SK-N-SH (cell line): ENCODE results near the gene TMEM165. TPM values are rescaled to one million over a fixed set of nuclear protein-coding genes. Genes with fewer than 3 reads are reported as not detected.

Source experiments
- CTCF ChIA-PET: fragments of 300-600, 350-600 bp; formaldehyde crosslinking; extraction: SDS; loops from one replicate; lab custom pipeline; 2021; lab: Yijun Ruan, JAX
- POLR2A ChIA-PET: fragments of 350-600 bp; sonication (Branson Sonifier 250); formaldehyde crosslinking; extraction: SDS; loops from one replicate; lab custom pipeline; 2020; ENCODE audit warnings: antibody characterized with exemption, inconsistent platforms; lab: Yijun Ruan, JAX
- DNase-seq: peaks from one replicate; pipeline ENCODE4 v3.0.0; 2012
- H2AFZ ChIP-seq: fragments of 200-600 bp; sonication (generic); 2 replicates; pipeline ENCODE4 v1.8.1; 2016; ENCODE audit warnings: antibody characterized with exemption, mild to moderate bottlenecking, low read depth
- H3F3A ChIP-seq: fragments of 200-600 bp; sonication (generic); replicated peaks from 2 replicates; pipeline ENCODE3; 2016; ENCODE audit warnings: antibody characterized with exemption, mild to moderate bottlenecking; ENCODE audit not compliant: insufficient read depth
- H3K27ac ChIP-seq, 2 experiments: fragments of 200-500 bp in 1 of 2; fragments of 200-600 bp in 1 of 2; sonication (Bioruptor generic) in 1 of 2; sonication (generic), shearing (Covaris generic) in 1 of 2; 2 replicates each; pipeline versions ENCODE4 v1.5.1 to v1.6.1; 2014 to 2016; ENCODE audit warnings: low read depth in 2 of 2, inconsistent platforms in 1 of 2, low read length in 1 of 2, mild to moderate bottlenecking in 1 of 2, mixed read lengths in 1 of 2
- H3K27me3 ChIP-seq: fragments of 200-600 bp; sonication (generic), shearing (Covaris generic); 2 replicates; pipeline ENCODE4 v1.6.1; 2016; ENCODE audit warnings: mixed run types; ENCODE audit not compliant: insufficient read depth
- H3K36me3 ChIP-seq, 2 experiments: fragments of 200-500 bp in 1 of 2; fragments of 200-600 bp in 1 of 2; sonication (Bioruptor generic) in 1 of 2; sonication (generic) in 1 of 2; replicated peaks in 1 of 2; 2 replicates each; pipeline versions ENCODE3 to v1.5.1; 2014 to 2016; ENCODE audit warnings: low read length in 1 of 2, mild to moderate bottlenecking in 1 of 2; ENCODE audit not compliant: insufficient read depth in 2 of 2, control insufficient read depth in 1 of 2
- H3K4me1 ChIP-seq, 2 experiments: fragments of 200-500 bp in 1 of 2; fragments of 200-600 bp in 1 of 2; sonication (Bioruptor generic) in 1 of 2; sonication (generic), shearing (Covaris generic) in 1 of 2; 2 replicates each; pipeline versions ENCODE4 v1.5.1 to v1.6.1; 2014 to 2016; ENCODE audit warnings: low read depth in 1 of 2, low read length in 1 of 2, mixed run types in 1 of 2; ENCODE audit not compliant: insufficient read depth in 2 of 2, control insufficient read depth in 1 of 2
- H3K4me2 ChIP-seq: fragments of 200-600 bp; sonication (generic), shearing (Covaris generic); 2 replicates; pipeline ENCODE4 v1.6.1; 2017; ENCODE audit warnings: mixed run types
- H3K4me3 ChIP-seq, 2 experiments: fragments of 200-500 bp in 1 of 2; fragments of 200-600 bp in 1 of 2; sonication (Bioruptor generic) in 1 of 2; sonication (generic), shearing (Covaris generic) in 1 of 2; 2 replicates each; pipeline versions ENCODE4 v1.5.1 to v1.8.1; 2014 to 2016; ENCODE audit warnings: low read depth in 2 of 2, inconsistent platforms in 1 of 2, low read length in 1 of 2, mild to moderate bottlenecking in 1 of 2, mixed read lengths in 1 of 2, moderate library complexity in 1 of 2
- H3K79me2 ChIP-seq: fragments of 200-600 bp; sonication (generic); 2 replicates; pipeline ENCODE4 v1.8.1; 2017; ENCODE audit warnings: mild to moderate bottlenecking; ENCODE audit not compliant: insufficient read depth
- H3K9ac ChIP-seq: fragments of 200-600 bp; sonication (generic); 2 replicates; pipeline ENCODE4 v1.6.1; 2017; ENCODE audit warnings: mixed run types
- H3K9me2 ChIP-seq: fragments of 200-600 bp; sonication (generic); 2 replicates; pipeline ENCODE4 v1.6.1; 2017; ENCODE audit warnings: mixed run types
- H3K9me3 ChIP-seq: fragments of 200-600 bp; sonication (generic); 2 replicates; pipeline ENCODE4 v1.6.1; 2017; ENCODE audit warnings: mixed run types, mild to moderate bottlenecking, moderate library complexity
- H4K20me1 ChIP-seq: fragments of 200-600 bp; sonication (generic); 2 replicates; pipeline ENCODE4 v1.6.1; 2017; ENCODE audit warnings: mild to moderate bottlenecking, mixed run types; ENCODE audit not compliant: insufficient read depth
- ELF1 ChIP-seq: IDR thresholded peaks from 2 replicates; pipeline ENCODE4 v1.4.0; 2012
- EZH2phosphoT487 ChIP-seq: fragments of 200-600 bp; sonication (generic); IDR thresholded peaks from 2 replicates; pipeline ENCODE4 v1.6.1; 2017; ENCODE audit warnings: low read depth, mixed run types, mild to moderate bottlenecking, antibody characterized with exemption, moderate library complexity, borderline replicate concordance
- FOSL2 ChIP-seq: IDR thresholded peaks from 2 replicates; pipeline ENCODE4 v1.4.0; 2012; ENCODE audit warnings: low read depth, mild to moderate bottlenecking, moderate library complexity, borderline replicate concordance
- GABPA ChIP-seq: IDR thresholded peaks from 2 replicates; pipeline ENCODE4 v1.4.0; 2012; ENCODE audit warnings: low read depth, mild to moderate bottlenecking
- JUND ChIP-seq: IDR thresholded peaks from 2 replicates; pipeline ENCODE4 v1.4.0; 2012
- MAX ChIP-seq: IDR thresholded peaks from 2 replicates; pipeline ENCODE4 v1.4.0; 2012; ENCODE audit warnings: low read depth
- MEF2A ChIP-seq: IDR thresholded peaks from 2 replicates; pipeline ENCODE4 v1.4.0; 2012; ENCODE audit warnings: low read depth, borderline replicate concordance
- NFIC ChIP-seq: IDR thresholded peaks from 2 replicates; pipeline ENCODE4 v1.4.0; 2012; ENCODE audit warnings: borderline replicate concordance
- NRF1 ChIP-seq: IDR thresholded peaks from 2 replicates; pipeline ENCODE4 v1.6.1; 2012; ENCODE audit warnings: low read depth, mild to moderate bottlenecking, low read length
- RAD21 ChIP-seq: IDR thresholded peaks from 2 replicates; pipeline ENCODE4 v1.6.1; 2012; ENCODE audit warnings: mild to moderate bottlenecking, low read length
- RFX5 ChIP-seq: IDR thresholded peaks from 2 replicates; pipeline ENCODE4 v1.6.1; 2012; ENCODE audit warnings: mild to moderate bottlenecking, improper control_type of control experiment, low read length
- RXRA ChIP-seq: IDR thresholded peaks from 2 replicates; pipeline ENCODE4 v1.4.0; 2012; ENCODE audit warnings: low read depth, mild to moderate bottlenecking, borderline replicate concordance
- SMC3 ChIP-seq: IDR thresholded peaks from 2 replicates; pipeline ENCODE4 v1.6.1; 2012; ENCODE audit warnings: low read depth, low read length, improper control_type of control experiment
- TCF12 ChIP-seq: IDR thresholded peaks from 2 replicates; pipeline ENCODE4 v1.4.0; 2012
- TEAD4 ChIP-seq: IDR thresholded peaks from 2 replicates; pipeline ENCODE4 v1.4.0; 2012; ENCODE audit warnings: mild to moderate bottlenecking, borderline replicate concordance; ENCODE audit not compliant: insufficient read depth
- ZBTB33 ChIP-seq: IDR thresholded peaks from 2 replicates; pipeline ENCODE4 v1.4.0; 2012; ENCODE audit warnings: low read depth, borderline replicate concordance
- WGBS: methylation state at CpG from one replicate; pipeline ENCODE4 v1.1.6; 2017; ENCODE audit warnings: low lambda C conversion rate; 5-methylcytosine and 5-hydroxymethylcytosine counted together
- polyA plus RNA-seq, 3 experiments: library from polyadenylated mRNA; depleted of rRNA; stranded (reverse); fragments of >200 nt; gene quantifications; 2 replicates each; pipeline ENCODE4 v1.2.3, GENCODE V29; 2012
- TF ChIP-seq, protein P1 (sequence below): IDR thresholded peaks from 2 replicates; pipeline ENCODE4 v1.6.1; 2012; ENCODE audit warnings: mild to moderate bottlenecking, low read depth, low read length, moderate library complexity

The TMEM165 gene
- polyA plus RNA-seq, 1 of the 3 experiments (the other 2 are of a cell fraction) = 58.6 TPM

DNA sequence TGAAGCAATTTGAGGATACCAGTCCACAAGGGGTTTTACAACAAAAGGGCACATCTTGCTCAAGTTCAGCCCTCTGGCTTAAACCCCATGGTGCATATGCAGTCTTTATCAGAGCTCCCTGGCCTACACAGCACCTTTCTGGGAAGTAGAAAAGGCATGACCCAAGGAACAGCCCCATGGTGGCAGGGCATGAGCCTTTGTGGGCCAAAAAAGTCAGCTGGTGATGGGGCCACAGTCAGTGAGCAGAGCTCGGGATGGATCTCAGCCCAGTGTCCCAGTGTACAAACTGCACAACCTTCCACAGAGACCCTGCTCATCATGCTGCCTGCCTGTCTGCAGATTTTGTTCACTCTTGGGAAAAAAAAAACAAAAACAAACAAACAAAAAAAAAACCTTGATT is 22.3 kb upstream of the TMEM165 start:
- DNase-seq = no peak
- POLR2A ChIA-PET = interaction anchor here (0.6 kb wide), 1 partner anchor 24 kb away, joined by 3 read pairs; no protein-coding TSS in a partner anchor
- CTCF ChIA-PET = interaction anchor here (1.5 to 1.8 kb wide), 3 partner anchors 27 to 493 kb away, joined by 4 to 9 read pairs (median 7); partner anchors contain the start of gene SRD5A3

DNA sequence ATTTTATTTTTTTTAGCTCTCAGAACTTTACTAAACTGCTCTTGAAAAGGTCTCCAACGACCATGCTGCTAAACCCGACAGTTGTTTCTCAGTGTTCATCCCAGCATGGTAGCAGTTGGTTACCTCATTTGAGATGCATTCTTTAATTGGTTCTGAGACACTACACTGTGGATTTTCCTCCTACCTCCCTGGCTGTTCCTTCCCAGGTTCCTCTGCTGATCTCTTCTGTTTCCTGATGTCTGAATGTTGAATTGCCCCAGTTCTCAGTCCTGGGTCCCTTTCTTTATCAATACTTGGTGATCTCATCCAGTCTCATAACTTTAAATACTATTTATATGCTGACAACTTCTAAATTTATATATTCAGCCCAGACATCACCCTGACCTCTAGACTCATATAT is 19.1 kb upstream of the TMEM165 start:
- Histone ChIP-seq H3K79me2 (no peaks in the 10 kb centered on the region), H3K27me3 (no peaks in the 10 kb centered on the region), H3K9me2 (no peaks in the 10 kb centered on the region), H3K27ac (no peak overlapping the region), H3K9ac (no peak overlapping the region), H3K4me3 (no peak overlapping the region), H3K4me2 (no peak overlapping the region), H3F3A (no peaks in the 10 kb centered on the region), H4K20me1 (no peaks in the 10 kb centered on the region), H3K36me3 (no peaks in the 10 kb centered on the region), H3K9me3 (no peaks in the 10 kb centered on the region), H3K4me1 (no peaks in the 10 kb centered on the region), H2AFZ (no peak overlapping the region)
- ChIA-PET CTCF (interaction anchor here (0.9 to 1.1 kb wide), 3 partner anchors 17 to 405 kb away, joined by 3 to 4 read pairs (median 3); partner anchors contain the start of gene SRD5A3), POLR2A (interaction anchor here (0.6 kb wide), 1 partner anchor 1943 kb away, joined by 5 read pairs; no protein-coding TSS in a partner anchor)
- 62% methylated on average over 2 of the region's 2 CpGs for WGBS
- DNase-seq = no peak
- TF ChIP-seq MAX (no peak), SMC3 (no peak), FOSL2 (no peak), GABPA (no peak), NFIC (no peak), ZBTB33 (no peak), RXRA (no peak)

More for the DNA sequence above, 22.3 kb upstream of the TMEM165 start:
- no peak overlapping the region for H3K27ac ChIP-seq
- no peak overlapping the region for H3K4me2 ChIP-seq
- TF ChIP-seq, protein P1, sequence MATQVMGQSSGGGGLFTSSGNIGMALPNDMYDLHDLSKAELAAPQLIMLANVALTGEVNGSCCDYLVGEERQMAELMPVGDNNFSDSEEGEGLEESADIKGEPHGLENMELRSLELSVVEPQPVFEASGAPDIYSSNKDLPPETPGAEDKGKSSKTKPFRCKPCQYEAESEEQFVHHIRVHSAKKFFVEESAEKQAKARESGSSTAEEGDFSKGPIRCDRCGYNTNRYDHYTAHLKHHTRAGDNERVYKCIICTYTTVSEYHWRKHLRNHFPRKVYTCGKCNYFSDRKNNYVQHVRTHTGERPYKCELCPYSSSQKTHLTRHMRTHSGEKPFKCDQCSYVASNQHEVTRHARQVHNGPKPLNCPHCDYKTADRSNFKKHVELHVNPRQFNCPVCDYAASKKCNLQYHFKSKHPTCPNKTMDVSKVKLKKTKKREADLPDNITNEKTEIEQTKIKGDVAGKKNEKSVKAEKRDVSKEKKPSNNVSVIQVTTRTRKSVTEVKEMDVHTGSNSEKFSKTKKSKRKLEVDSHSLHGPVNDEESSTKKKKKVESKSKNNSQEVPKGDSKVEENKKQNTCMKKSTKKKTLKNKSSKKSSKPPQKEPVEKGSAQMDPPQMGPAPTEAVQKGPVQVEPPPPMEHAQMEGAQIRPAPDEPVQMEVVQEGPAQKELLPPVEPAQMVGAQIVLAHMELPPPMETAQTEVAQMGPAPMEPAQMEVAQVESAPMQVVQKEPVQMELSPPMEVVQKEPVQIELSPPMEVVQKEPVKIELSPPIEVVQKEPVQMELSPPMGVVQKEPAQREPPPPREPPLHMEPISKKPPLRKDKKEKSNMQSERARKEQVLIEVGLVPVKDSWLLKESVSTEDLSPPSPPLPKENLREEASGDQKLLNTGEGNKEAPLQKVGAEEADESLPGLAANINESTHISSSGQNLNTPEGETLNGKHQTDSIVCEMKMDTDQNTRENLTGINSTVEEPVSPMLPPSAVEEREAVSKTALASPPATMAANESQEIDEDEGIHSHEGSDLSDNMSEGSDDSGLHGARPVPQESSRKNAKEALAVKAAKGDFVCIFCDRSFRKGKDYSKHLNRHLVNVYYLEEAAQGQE = no peak
- no peak for TF ChIP-seq NFIC
- no peak for TF ChIP-seq ELF1
- no peak for TF ChIP-seq EZH2phosphoT487
- no peak for TF ChIP-seq SMC3
- no peak for TF ChIP-seq FOSL2
- no peak for TF ChIP-seq JUND
- no peak for TF ChIP-seq TCF12
- no peak for TF ChIP-seq TEAD4
- no peak for TF ChIP-seq MEF2A
- no peak for TF ChIP-seq MAX
- no peak for TF ChIP-seq RFX5
- TF ChIP-seq NRF1 = no peak
- TF ChIP-seq RAD21 = no peak
- no peaks in the 10 kb centered on the region for H3K9me3 ChIP-seq
- WGBS = 80% methylated on average over 1 of the region's 1 CpG
- H3K79me2 ChIP-seq = no peaks in the 10 kb centered on the region
- no peaks in the 10 kb centered on the region for H3K9me2 ChIP-seq
- H3K4me3 ChIP-seq = no peak overlapping the region
- no peaks in the 10 kb centered on the region for H3F3A ChIP-seq
- no peaks in the 10 kb centered on the region for H3K4me1 ChIP-seq
- H2AFZ ChIP-seq = no peak overlapping the region
- H4K20me1 ChIP-seq = no peaks in the 10 kb centered on the region
- no peak overlapping the region for H3K9ac ChIP-seq
- peaks cover 0 to 5% of the 10 kb centered on the region in 2 experiments for H3K36me3 ChIP-seq
- no peaks in the 10 kb centered on the region for H3K27me3 ChIP-seq
